NT2/D1 (cell line): Measurements from ENCODE around the gene CASK.
A peak's percentile ranks its signal among the peaks of the same experiment; 100 is the strongest.

Source experiments
- DNase-seq: peaks from one replicate; pipeline ENCODE4 v3.0.0-alpha.2; 2011; ENCODE audit warnings: low read depth, low spot score
- H3K27me3 ChIP-seq: 2 replicates; pipeline ENCODE4 v1.6.0; 2011; ENCODE audit warnings: mild to moderate bottlenecking; ENCODE audit not compliant: insufficient read length, insufficient read depth
- H3K36me3 ChIP-seq: 2 replicates; pipeline ENCODE4 v1.6.1; 2011; ENCODE audit warnings: mild to moderate bottlenecking, low read length, mixed read lengths; ENCODE audit not compliant: insufficient read depth, insufficient read length
- H3K4me1 ChIP-seq: 2 replicates; pipeline ENCODE4 v1.5.1; 2011; ENCODE audit not compliant: insufficient read depth, insufficient read length
- H3K4me3 ChIP-seq: 2 replicates; pipeline ENCODE4 v1.5.1; 2011; ENCODE audit warnings: low read depth; ENCODE audit not compliant: insufficient read length
- H3K9ac ChIP-seq: 2 replicates; pipeline ENCODE4 v1.6.0; 2011; ENCODE audit warnings: low read depth; ENCODE audit not compliant: insufficient read length
- H3K9me3 ChIP-seq: 2 replicates; pipeline ENCODE4 v1.5.1; 2011; ENCODE audit warnings: mild to moderate bottlenecking, low read length; ENCODE audit not compliant: insufficient read depth
- SUZ12 ChIP-seq: IDR thresholded peaks from 2 replicates; pipeline ENCODE4 v1.6.1; 2011; ENCODE audit not compliant: insufficient read length, insufficient read depth; ENCODE audit errors: extremely low read depth
- YY1 ChIP-seq: IDR thresholded peaks from 2 replicates; pipeline ENCODE4 v1.6.1; 2011; ENCODE audit not compliant: insufficient read length, insufficient read depth
- ZNF274 ChIP-seq: IDR thresholded peaks from 2 replicates; pipeline ENCODE4 v1.6.1; 2011; ENCODE audit warnings: mild to moderate bottlenecking, low read depth, low read length

CASK gene, protein sequence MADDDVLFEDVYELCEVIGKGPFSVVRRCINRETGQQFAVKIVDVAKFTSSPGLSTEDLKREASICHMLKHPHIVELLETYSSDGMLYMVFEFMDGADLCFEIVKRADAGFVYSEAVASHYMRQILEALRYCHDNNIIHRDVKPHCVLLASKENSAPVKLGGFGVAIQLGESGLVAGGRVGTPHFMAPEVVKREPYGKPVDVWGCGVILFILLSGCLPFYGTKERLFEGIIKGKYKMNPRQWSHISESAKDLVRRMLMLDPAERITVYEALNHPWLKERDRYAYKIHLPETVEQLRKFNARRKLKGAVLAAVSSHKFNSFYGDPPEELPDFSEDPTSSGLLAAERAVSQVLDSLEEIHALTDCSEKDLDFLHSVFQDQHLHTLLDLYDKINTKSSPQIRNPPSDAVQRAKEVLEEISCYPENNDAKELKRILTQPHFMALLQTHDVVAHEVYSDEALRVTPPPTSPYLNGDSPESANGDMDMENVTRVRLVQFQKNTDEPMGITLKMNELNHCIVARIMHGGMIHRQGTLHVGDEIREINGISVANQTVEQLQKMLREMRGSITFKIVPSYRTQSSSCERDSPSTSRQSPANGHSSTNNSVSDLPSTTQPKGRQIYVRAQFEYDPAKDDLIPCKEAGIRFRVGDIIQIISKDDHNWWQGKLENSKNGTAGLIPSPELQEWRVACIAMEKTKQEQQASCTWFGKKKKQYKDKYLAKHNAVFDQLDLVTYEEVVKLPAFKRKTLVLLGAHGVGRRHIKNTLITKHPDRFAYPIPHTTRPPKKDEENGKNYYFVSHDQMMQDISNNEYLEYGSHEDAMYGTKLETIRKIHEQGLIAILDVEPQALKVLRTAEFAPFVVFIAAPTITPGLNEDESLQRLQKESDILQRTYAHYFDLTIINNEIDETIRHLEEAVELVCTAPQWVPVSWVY

DNA sequence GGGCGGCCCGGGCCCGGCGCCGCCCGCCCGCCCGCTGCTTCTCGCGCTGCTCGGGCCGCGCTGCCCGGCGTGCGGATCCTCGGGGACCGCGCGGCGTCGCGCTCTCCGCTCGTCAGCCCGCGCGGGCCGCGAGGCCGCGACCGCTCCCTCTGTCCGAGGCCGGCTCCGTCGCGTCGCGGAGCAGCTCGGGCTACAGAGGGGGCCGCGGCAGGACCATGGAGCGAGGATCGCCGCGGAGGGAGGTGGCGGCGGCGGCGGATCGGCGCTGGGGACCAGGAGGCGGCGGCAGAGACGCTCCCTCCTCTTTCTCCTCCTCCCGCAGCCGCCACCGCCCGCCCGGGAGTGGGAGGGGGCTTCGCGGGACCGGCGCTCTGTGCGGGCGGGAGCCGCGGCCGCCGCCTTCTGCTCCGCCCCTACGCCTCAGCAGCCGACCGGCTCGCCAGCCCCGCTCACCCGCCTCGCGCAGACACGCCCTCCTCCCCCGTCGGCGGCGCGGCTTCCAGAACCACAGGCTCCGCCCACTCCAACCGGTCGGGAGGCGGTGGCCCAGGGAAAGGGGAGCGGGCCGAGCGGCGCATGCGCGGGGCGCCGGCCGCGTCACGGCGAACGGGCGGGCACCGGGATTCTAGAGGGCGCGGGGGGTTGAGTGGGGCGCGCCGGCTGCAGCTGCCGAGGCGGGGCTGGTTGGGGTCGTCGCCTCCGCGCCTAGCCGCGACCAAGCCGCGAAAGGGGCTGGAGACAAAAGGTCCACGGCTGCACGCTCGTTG lies at the start of gene CASK:
TSS of gene CASK (minus strand) at position 344 of the 767 bp plus-strand sequence. CDS start 566 bp downstream, outside the sequence.
- Histone ChIP-seq H3K9me3 (no peaks in the 10 kb centered on the region), H3K9ac (peak within 1 kb of the TSS; percentile 92), H3K4me3 (peak within 1 kb of the TSS; percentile 90), H3K4me1 (no peaks in the 10 kb centered on the region), H3K27me3 (no peaks in the 10 kb centered on the region), H3K36me3 (no peaks in the 10 kb centered on the region)
- peak; percentile 86 for DNase-seq
- TF ChIP-seq SUZ12, result no peak
- TF ChIP-seq ZNF274, result no peak
- no peak for TF ChIP-seq YY1

DNA sequence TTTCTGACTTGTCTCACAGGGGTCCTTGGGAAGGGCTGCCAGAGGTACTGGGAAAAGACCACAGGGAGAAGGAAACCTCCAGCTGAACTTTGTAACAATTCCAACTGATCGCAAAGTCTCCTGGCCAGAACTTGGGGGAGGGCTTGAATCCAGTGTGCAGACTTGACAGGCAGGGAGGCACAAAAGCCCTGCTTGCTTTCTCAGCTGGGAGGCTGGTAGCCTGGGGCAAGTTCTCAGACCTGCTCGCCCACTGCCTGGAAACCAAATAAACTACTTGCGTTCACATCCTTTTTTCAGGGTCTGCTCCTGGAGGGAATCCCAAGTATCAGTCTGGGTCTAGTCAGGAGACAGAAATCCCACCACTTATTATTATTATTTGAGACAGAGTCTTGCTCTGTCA lies 48.0 kb upstream of the CASK start:
- Histone ChIP-seq H3K36me3 (no peaks in the 10 kb centered on the region), H3K4me3 (no peak overlapping the region), H3K4me1 (no peaks in the 10 kb centered on the region), H3K9me3 (no peaks in the 10 kb centered on the region), H3K9ac (no peak overlapping the region), H3K27me3 (no peaks in the 10 kb centered on the region)
- no peak for TF ChIP-seq SUZ12
- TF ChIP-seq YY1, result no peak
- TF ChIP-seq ZNF274, result no peak
- peak; percentile 38 for DNase-seq

- Histone ChIP-seq H3K36me3 (no peaks in the 10 kb centered on the region), H3K9ac (no peak overlapping the region), H3K9me3 (no peaks in the 10 kb centered on the region), H3K4me3 (no peak overlapping the region), H3K4me1 (no peaks in the 10 kb centered on the region), H3K27me3 (no peaks in the 10 kb centered on the region)
- TF ChIP-seq YY1, result no peak
- no peak for TF ChIP-seq SUZ12
- TF ChIP-seq ZNF274, result no peak
- no peak for DNase-seq
Measured at GRCh38 chrX:41970419-41970818, 47.1 kb upstream of the CASK start.

GRCh38 chrX:41963348-41963747 lies 40.0 kb upstream of the CASK start:
- H3K4me3 ChIP-seq, result no peak overlapping the region
- no peaks in the 10 kb centered on the region for H3K9me3 ChIP-seq
- DNase-seq, result no peak
- H3K9ac ChIP-seq, result no peak overlapping the region
- no peaks in the 10 kb centered on the region for H3K27me3 ChIP-seq
- H3K4me1 ChIP-seq, result no peaks in the 10 kb centered on the region
- H3K36me3 ChIP-seq, result no peaks in the 10 kb centered on the region
- TF ChIP-seq YY1, result no peak
- TF ChIP-seq SUZ12, result no peak
- no peak for TF ChIP-seq ZNF274

DNA sequence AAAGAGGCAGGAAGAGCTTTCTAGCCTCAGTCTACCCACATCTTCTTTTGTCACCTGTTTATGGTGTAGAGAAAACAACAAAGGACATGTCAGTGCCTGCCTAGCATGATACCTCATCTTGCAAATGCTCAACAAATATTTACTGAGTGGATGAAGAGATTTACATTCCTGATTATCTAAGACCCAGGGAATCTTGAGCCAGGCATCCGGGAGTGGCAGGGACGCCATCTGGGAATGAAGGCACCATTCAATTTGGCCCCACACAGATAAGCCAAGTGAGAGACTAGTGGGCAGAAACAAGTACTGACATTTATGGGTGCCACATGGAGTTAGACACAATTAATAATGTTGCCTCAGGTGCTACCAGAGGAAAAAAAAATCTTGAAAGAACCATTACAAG lies 36.8 kb upstream of the CASK start:
- H3K4me1 ChIP-seq, result no peaks in the 10 kb centered on the region
- no peak for DNase-seq
- no peak overlapping the region for H3K9ac ChIP-seq
- TF ChIP-seq ZNF274 (no peak), SUZ12 (no peak), YY1 (no peak)
- H3K36me3 ChIP-seq, result no peaks in the 10 kb centered on the region
- H3K9me3 ChIP-seq, result no peaks in the 10 kb centered on the region
- H3K4me3 ChIP-seq, result no peak overlapping the region
- H3K27me3 ChIP-seq, result no peaks in the 10 kb centered on the region

- H3K4me3 ChIP-seq, result no peak overlapping the region
- H3K4me1 ChIP-seq, result no peaks in the 10 kb centered on the region
- DNase-seq, result no peak
- H3K9me3 ChIP-seq, result no peaks in the 10 kb centered on the region
- H3K9ac ChIP-seq, result no peak overlapping the region
- H3K36me3 ChIP-seq, result no peaks in the 10 kb centered on the region
- TF ChIP-seq SUZ12 (no peak), ZNF274 (no peak), YY1 (no peak)
- no peaks in the 10 kb centered on the region for H3K27me3 ChIP-seq
Measured at GRCh38 chrX:41958861-41959260, 35.5 kb upstream of the CASK start.
